ENCODE measurements around the gene CABP4. TPM values are rescaled to one million over a fixed set of nuclear protein-coding genes. Genes with fewer than 3 reads are reported as not detected.

The CABP4 gene
- total RNA-seq: under 0.01 TPM in 1 of 2 replicates, not detected in the other

GRCh38 chr11:67455054-67455453 is at the start of gene CABP4:
TSS of gene CABP4 (plus strand) at chr11:67455354. CDS start at chr11:67455424, 70 bp downstream.

GRCh38 chr11:67415501-67416304 is 39.5 kb upstream of the CABP4 start, which contains the start of gene CARNS1:
TSS of gene CARNS1 (plus strand) at chr11:67415678. CDS start at chr11:67416200, 522 bp downstream.

GRCh38 chr11:67428052-67429001 is 26.8 kb upstream of the CABP4 start, which contains the start of gene RPS6KB2:
TSS of gene RPS6KB2 (plus strand) at chr11:67428494. CDS start at chr11:67428546, 52 bp downstream.

GRCh38 chr11:67437082-67437808 is 17.9 kb upstream of the CABP4 start, which contains the start of gene PTPRCAP:
TSS of gene PTPRCAP (minus strand) at chr11:67437682. CDS start at chr11:67437619, 63 bp downstream.

GRCh38 chr11:67452141-67452952 is 2.8 kb upstream of the CABP4 start, which contains the start of gene GPR152:
TSS of gene GPR152 (minus strand) at chr11:67452729. CDS start at chr11:67452724, 5 bp downstream.

GRCh38 chr11:67468759-67469507 is 13.8 kb downstream of the CABP4 start, which contains the start of gene TMEM134:
TSS of gene TMEM134 (minus strand) at chr11:67469251. CDS start at chr11:67469192, 59 bp downstream.

GRCh38 chr11:67482827-67483798 is 28.0 kb downstream of the CABP4 start, which contains the start of gene AIP:
TSS of gene AIP (plus strand) at chr11:67483026. CDS start at chr11:67483159, 133 bp downstream.

GRCh38 chr11:67504950-67505581 is 49.9 kb downstream of the CABP4 start, which contains the start of gene PITPNM1:
TSS of gene PITPNM1 (minus strand) at chr11:67505363. CDS start at chr11:67504180, 1,183 bp downstream.

GRCh38 chr11:67507864-67508485 is 52.8 kb downstream of the CABP4 start, which contains the start of gene CDK2AP2:
TSS of gene CDK2AP2 (minus strand) at chr11:67508162. CDS start at chr11:67508082, 80 bp downstream.

Other genes starting within 250 kb of the CABP4 start
- 49.9 and 64.4 TPM in 2 replicates for gene GRK2, start 188.9 kb upstream of the CABP4 start, total RNA-seq
- gene ANKRD13D, start 166.1 kb upstream of the CABP4 start, total RNA-seq: 36.9 and 39.9 TPM in 2 replicates
- 36.6 and 69.7 TPM in 2 replicates for gene SSH3, start 151.8 kb upstream of the CABP4 start, total RNA-seq
- 60.0 and 71.2 TPM in 2 replicates for gene POLD4, start 101.8 kb upstream of the CABP4 start, total RNA-seq
- gene CLCF1, start 81.8 kb upstream of the CABP4 start, total RNA-seq: 3.0 and 8.9 TPM in 2 replicates
- gene RAD9A, start 63.4 kb upstream of the CABP4 start, total RNA-seq: 8.7 TPM in 2 replicates
- gene PPP1CA, start 53.5 kb upstream of the CABP4 start, total RNA-seq: 206 and 244 TPM in 2 replicates
- gene TBC1D10C, start 51.3 kb upstream of the CABP4 start, total RNA-seq: not detected in 2 replicates
- gene CARNS1, start 39.7 kb upstream of the CABP4 start, total RNA-seq: 0.24 TPM in 1 of 2 replicates, not detected in the other
- gene RPS6KB2, start 26.9 kb upstream of the CABP4 start, total RNA-seq: 43.9 and 55.4 TPM in 2 replicates
- 0.24 TPM in 1 of 2 replicates, not detected in the other for gene PTPRCAP, start 17.7 kb upstream of the CABP4 start, total RNA-seq
- gene CORO1B, start 11.9 kb upstream of the CABP4 start, total RNA-seq: 140 and 158 TPM in 2 replicates
- gene GPR152, start 2.6 kb upstream of the CABP4 start, total RNA-seq: not detected in 2 replicates
- gene TMEM134, start 13.9 kb downstream of the CABP4 start, total RNA-seq: 20.9 and 37.6 TPM in 2 replicates
- 76.7 and 89.2 TPM in 2 replicates for gene AIP, start 27.7 kb downstream of the CABP4 start, total RNA-seq
- gene PITPNM1, start 50.0 kb downstream of the CABP4 start, total RNA-seq: 29.2 and 33.3 TPM in 2 replicates
- gene CDK2AP2, start 52.8 kb downstream of the CABP4 start, total RNA-seq: 17.1 and 18.5 TPM in 2 replicates
- not detected in 2 replicates for gene CABP2, start 68.1 kb downstream of the CABP4 start, total RNA-seq
- gene GSTP1, start 128.5 kb downstream of the CABP4 start, total RNA-seq: 3,881 and 7,825 TPM in 2 replicates
- 162 and 236 TPM in 2 replicates for gene NDUFV1, start 151.6 kb downstream of the CABP4 start, total RNA-seq
- 10.6 and 14.7 TPM in 2 replicates for gene NUDT8, start 174.6 kb downstream of the CABP4 start, total RNA-seq
- not detected in 2 replicates for gene TBX10, start 184.4 kb downstream of the CABP4 start, total RNA-seq
- not detected in 2 replicates for gene ACY3, start 195.4 kb downstream of the CABP4 start, total RNA-seq
- 25.1 and 57.3 TPM in 2 replicates for gene ALDH3B2, start 219.3 kb downstream of the CABP4 start, total RNA-seq

All from tracheal epithelial cell (primary cell).